Fibroblast of upper back skin (primary cell): Measurements from ENCODE around the gene RIN3.
"Not testable (repeated sequence)": the region's sequence is repeated elsewhere in the genome, so short reads cannot be mapped to it uniquely, and the experiment has no call there.

Experiments
- DNase-seq: peaks from one replicate; pipeline ENCODE4 v3.0.0-alpha.2; 2013

Gene RIN3

GRCh38 chr14:92675976-92676375, 162.4 kb downstream of the RIN3 start:
- DNase-seq, result no peak

- DNase-seq, result no peak
Measured at GRCh38 chr14:92676403-92677086, 163.0 kb downstream of the RIN3 start.

DNA sequence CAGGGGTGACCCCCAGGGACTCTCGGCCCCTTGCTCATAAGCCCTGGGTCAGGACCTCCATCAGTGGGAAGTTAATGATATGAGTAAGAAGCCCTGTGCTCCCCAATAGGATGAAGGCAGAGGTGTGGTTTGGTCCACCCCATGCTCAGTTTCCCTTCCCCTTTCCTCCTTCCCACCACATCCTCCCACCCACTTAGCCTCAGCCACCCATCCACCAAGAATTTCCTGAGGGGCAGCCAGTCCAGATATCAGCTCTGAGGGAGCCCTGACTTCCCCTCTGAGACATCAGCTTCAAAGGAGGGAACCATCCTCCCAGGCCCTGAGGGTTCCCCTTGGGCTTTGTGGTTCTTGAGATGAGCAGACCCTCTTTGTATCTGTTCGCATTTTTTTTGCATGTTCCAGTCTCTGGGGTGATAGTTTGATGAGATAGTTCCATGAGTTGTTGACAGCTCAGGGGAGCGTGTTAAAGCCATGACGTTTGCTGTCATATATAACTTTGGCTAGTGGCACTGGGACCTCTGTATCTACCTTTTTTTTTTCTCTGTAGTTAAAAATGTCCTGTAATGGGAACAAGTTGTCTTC, 163.6 kb downstream of the RIN3 start:
- peak; percentile 55 for DNase-seq

DNA sequence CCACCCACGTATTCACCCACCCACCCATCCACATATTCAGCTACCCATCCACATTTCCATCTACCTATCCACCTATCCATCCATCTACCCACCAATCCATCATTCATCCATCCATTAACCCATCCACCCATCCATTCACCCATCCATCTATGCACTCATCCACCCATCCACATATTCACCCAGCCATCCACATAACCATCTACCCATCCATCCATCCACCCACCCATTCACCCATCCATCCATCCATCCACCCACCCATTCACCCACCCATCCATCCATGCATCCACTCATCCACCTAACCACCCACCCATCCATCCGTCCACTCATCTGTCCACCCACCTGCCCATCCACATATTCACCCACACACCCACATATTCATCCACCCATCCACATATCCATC, 164.4 kb downstream of the RIN3 start:
- DNase-seq, result no peak

GRCh38 chr14:92678766-92679165, 165.2 kb downstream of the RIN3 start:
- DNase-seq, result no peak

- no peak for DNase-seq
Measured at GRCh38 chr14:92679246-92679645, 165.7 kb downstream of the RIN3 start.

- DNase-seq, result not testable (repeated sequence)
Measured at GRCh38 chr14:92680330-92680729, 166.7 kb downstream of the RIN3 start.

DNA sequence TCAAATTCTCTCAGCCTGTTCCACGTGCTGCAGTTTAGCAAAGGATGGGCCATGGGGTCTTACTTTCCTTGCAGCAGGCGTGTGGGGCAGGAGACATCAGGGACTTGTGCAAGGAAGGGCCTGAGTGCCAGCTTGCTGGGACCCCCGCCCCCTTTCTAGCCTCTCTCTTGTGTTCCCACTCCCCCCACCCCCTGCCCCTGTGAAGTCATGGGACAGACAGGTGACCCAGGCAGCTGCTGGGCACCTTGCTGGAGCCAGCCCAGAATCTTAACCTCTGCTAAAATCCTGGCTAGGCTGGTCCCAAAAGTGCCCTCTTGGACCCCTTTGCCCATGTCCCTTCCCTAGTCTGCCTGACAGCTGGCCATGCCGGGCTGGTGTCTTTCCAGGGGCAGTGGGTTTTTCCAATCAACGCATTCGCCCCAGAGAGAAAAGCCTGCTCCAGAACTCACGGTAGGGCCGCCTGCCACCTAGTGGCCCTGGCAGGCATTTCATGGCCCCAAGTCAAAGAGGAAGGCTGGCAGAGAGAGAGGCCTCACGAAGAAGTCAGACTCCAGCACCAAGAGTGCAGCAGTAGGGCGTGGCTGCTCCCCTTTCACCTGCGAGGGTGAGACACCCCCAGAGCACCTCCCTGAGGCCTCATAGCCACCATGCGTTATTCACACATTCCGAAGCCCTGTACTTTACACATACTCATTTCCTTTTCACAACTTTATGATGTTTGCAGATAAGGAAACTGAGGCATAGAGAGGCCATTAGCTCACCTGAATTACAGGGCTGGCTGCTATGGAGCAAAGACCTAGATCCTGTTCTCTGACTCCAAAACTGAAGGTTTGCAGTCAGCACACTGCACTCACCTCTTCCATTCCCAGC, 167.4 kb downstream of the RIN3 start:
- peak; percentile 73 for DNase-seq

DNA sequence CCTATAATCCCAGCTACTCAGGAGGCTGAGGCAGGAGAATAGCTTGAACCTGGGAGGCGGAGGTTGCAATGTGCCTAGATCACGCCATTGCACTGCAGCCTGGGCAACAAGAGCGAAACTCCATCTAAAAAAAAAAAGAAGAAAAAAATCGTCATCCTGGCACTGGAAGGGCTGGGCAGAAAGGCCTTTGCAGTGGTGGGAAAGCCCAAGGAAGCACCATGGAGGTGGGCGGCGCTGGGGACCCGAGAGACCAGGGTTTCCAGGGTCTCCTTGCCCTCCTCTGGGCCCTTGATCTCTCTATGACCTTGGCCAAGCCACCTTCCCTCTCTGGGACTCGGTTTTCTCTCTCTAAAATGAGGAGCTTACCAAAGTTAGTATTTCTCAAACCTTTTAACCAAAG, 169.5 kb downstream of the RIN3 start:
- no peak for DNase-seq

DNA sequence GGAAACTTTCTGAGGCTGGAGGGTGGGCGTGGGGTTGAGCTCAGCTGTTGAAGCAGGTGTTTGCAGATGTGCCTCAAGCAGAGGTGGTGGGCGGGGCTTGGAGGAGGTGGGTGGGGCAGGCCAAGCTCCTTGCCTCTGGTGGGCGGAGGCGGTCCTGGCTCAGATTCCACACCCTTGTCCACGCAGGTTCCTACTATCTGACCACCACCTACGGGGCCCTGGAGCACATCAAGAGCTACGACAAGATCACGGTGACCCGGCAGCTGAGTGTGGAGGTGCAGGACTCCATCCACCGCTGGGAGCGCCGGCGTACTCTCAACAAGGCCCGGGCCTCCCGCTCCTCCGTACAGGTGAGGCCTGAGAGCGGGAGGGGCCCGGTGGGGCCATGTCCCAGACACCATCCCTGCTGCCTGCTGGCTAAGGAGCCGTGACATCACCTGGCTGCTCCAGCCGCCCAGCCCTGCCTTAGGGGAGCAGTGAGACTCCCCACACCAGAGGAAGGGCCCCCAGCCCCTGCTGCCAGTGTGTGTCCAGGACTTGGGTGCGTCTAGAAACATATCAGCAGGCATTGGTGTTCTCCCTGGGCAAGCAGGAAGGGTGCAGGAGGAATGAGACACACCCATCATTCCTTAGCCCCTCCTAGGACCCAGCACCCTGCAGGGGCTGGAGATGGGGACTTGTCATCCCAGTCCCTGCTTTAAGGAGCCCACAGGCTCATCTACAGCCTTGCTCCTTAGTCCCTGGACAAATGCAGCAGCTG, 171.4 kb downstream of the RIN3 start:
- DNase-seq, result no peak

GRCh38 chr14:92685784-92686355, 172.3 kb downstream of the RIN3 start:
- no peak for DNase-seq

DNA sequence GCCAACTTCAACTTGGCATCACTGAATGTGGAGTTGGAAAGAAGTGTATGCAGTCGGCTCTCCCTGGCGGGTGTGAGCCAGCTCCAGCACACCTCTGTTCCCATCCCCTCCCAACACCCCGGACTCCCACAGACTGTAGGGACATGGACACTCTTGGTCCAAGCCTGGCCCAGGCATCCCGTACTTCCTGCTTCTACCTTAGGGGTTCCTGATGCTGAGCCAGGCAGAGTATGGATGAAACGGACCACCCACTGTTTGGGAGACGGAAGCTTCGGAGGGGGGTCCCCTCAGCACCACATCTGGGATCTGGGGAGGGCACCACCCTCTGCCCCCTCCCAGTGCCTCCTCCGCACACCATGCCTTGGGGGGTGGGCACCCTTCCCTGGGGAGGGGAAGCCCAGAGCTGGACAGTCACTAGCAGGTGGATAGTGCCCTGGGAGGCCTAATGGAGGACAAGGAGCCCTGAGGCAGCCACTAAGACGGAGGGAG, 172.9 kb downstream of the RIN3 start:
- DNase-seq, result no peak

DNA sequence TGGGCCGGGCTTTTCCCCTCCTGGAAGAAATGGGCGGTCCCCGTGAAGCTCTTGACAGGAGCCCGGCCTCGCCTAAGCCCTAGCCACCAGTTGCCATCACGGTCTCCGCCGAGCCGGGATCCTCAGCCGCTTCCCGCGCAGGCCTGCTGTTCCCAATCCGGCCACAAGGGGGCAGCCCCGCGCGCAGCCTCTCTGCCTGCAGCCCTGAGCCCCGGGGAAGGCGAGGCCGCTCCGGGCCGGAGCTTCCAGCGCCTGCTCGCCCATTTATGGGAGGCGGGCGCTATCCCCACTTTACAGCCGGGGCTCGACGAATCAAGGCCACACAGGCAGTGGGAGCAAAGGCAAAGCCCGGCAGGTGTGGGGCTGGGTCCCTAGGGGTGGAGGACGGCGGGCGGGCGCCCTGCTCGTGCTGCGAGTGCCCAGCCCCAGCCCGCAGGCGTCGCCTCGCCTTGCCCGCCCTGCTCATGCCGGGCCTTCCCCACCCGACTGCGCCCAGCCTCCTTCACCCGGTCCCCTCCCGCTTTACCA, 173.4 kb downstream of the RIN3 start:
- peak; percentile 61 for DNase-seq

DNA sequence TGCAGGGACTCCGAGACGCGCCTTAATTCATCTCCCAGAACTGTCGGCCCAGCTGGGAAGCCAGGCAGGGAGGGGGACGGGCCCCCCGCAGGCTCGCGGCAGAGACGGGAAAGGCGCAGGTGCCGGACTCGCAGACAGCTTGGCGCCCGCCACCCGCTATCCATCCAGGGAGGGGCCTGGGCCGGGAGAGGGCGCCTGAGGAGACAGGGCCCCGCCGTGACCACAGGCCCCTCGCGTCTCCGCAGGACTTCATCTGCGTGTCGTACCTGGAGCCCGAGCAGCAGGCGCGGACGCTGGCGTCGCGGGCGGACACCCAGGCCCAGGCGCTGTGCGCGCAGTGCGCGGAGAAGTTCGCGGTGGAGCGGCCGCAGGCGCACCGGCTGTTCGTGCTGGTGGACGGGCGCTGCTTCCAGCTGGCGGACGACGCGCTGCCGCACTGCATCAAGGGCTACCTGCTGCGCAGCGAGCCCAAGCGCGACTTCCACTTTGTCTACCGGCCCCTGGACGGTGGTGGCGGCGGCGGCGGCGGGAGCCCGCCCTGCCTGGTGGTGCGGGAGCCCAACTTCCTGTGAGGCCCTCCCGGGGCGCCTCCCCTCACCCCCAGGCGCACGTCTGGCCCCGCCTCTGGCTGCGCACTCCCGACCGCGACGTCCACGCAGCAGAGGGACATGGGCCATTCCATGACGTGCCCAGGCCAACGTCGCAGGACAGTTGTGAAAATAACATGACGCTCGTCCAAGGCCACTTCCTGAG, 174.3 kb downstream of the RIN3 start:
- no peak for DNase-seq

GRCh38 chr14:92688434-92689375, 175.1 kb downstream of the RIN3 start:
- no peak for DNase-seq

DNA sequence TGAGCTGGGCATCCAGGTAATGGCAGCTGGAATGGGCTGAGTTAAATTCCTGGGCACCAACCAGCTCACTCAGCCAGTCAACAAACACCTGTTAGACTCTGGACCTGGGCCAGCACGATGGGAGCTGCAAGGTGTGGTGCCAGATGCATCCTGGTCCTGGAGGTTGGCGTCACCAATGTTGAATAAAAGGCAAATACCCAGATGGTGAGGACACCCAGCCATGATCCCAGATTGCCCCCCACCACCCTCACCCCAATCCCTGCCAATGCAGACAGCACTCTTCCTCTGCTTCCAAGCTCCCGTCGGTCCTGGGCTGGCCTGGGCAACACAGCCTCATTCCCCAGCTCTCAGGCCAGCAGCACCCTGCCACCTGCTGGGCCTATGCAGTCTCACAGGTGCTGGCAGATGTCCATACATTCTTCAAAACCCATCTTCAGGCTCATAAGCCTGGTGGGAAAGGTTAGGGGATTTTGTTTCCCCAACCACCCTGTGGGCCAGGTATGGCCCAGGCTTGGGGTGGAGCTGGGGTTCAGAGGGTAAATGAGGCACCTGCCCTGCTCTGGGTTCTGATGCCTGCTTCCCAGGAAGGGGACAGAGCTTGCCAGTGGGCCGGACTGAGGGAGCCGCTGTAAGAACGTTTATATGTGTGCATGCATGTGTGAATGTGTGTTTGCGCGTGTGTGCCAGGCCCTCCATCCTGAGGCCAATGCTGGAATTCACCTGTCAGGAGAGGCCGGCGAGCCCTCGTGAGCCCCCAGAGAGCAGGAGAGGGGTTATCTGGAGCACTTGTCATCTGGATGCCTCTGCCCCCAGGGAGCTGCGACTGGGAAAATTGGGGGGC, 176.8 kb downstream of the RIN3 start:
- peak; percentile 58 for DNase-seq

DNA sequence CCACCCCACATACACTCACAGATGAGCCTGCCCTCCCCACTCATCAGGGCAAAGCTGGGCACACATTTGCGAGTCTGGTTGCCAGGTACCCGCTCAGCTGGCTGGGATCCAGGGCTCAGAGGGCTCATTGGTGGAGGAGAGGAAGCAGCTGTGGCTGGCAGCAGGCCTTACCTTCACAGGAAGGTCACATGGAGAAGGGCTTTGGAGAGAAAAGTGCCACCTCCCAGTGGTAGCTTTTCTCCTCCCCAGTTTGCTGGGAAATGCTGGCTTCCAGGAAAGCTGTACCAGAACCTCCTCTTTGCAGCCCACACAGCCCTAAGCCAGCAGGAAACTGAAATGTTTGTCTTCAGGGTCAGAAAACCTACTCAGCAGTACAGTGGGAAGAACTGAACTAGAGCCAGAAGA, 179.2 kb downstream of the RIN3 start:
- no peak for DNase-seq

DNA sequence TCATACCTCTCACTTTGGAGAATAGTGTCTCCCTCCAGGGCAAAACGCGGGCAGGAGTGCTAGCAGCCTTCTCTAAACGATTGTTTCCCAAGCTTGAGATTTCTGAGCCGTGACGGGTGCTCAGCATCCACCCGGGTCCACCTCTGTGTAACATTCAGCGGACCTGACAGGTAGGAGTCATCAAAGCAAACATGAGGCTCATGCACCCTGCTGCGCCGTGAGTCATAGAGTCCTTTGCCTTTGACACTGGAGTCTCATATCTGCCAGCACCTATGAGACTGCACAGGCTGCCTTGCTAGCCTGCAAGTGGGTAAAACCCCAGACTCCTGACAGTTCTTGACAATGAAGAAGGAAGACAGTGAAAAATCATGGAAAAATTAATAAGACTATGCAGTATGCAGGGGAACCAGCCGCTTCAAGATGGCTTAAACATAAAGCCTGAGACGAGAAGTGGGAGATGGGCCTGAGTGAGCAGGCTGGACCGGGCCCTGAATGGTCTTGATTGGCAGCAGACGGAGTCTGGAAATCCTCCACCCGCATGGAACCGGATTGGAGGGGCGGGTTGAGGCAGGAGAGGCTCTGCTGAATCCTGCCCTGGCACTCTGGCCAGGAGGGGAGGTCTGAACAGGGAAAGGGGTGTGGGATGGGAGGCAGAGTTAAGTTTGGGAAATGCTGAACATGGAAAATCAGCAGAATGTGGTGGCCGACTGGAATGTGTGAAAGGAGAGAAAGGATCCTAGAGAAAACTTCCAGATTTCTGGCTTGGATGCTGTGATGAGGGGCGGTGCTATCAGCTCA, 180.6 kb downstream of the RIN3 start:
- DNase-seq, result no peak

- no peak for DNase-seq
Measured at GRCh38 chr14:92694807-92695206, 181.2 kb downstream of the RIN3 start.
